Measurements from ENCODE around the gene DAB2IP.

DNA sequence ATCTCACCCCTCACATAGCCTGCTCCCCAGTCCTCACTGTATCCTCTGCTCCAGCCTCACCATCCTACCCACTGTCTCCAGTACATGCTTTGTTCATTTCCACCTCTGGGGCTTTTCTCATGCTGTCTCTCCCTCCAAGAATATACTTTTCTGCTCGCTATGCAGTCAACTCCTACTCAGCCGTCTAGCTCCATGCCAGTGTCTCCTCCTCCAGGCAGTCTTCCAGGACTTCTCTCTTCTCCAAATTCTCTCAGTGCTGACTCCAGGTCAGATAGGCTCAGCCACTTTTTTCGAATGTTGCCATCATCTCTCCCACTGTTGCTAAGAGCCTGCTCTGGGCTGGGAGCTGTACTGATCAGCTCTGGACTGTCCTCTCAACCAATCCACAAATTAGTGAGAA, 8.0 kb upstream of the DAB2IP start:
- TF ChIP-seq EZH2 (IDR thresholded peaks at IDR 0.05; ENCODE audit: low read length) = no peak
- TF ChIP-seq, protein P1, sequence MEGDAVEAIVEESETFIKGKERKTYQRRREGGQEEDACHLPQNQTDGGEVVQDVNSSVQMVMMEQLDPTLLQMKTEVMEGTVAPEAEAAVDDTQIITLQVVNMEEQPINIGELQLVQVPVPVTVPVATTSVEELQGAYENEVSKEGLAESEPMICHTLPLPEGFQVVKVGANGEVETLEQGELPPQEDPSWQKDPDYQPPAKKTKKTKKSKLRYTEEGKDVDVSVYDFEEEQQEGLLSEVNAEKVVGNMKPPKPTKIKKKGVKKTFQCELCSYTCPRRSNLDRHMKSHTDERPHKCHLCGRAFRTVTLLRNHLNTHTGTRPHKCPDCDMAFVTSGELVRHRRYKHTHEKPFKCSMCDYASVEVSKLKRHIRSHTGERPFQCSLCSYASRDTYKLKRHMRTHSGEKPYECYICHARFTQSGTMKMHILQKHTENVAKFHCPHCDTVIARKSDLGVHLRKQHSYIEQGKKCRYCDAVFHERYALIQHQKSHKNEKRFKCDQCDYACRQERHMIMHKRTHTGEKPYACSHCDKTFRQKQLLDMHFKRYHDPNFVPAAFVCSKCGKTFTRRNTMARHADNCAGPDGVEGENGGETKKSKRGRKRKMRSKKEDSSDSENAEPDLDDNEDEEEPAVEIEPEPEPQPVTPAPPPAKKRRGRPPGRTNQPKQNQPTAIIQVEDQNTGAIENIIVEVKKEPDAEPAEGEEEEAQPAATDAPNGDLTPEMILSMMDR (optimal IDR thresholded peaks at IDR 0.05 in 1 of 3, IDR thresholded peaks at IDR 0.05 in 1 of 3, conservative IDR thresholded peaks at IDR 0.05 in 1 of 3; ENCODE audit: extremely low read depth in 1 of 3, insufficient read depth in 2 of 3, low read length in 3 of 3) = no peak
